GM21526 (cell line): Measurements from ENCODE around the gene GATD1.
A peak's percentile ranks its signal among the peaks of the same experiment; 100 is the strongest.

Experiments
- ATAC-seq: cut with Tn5 transposase; IDR thresholded peaks from one replicate; pipeline ENCODE4 v1.9.1; 2021; ENCODE audit warnings: moderate library complexity; ENCODE audit not compliant: unreplicated experiment, low FRiP score

The GATD1 gene

DNA sequence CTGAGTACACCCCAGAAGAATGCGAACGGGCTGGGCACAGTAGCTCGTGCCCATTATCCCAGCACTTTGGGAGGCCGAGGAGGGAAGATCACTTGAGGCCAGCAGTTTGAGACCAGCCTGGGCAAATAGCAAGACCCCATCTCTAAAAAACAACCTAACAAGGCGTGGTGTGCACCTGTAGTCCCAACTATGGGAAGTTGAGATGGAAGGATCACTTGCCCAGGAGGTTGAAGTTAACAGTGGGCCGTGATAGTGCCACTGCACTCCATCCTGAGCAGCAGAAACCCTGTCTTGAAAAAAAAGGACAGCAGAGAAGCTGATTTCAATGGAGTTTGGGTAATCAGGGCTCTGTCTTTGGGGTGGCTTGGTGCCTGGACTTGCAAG is 35.8 kb upstream of the GATD1 start:
- no peak for ATAC-seq

DNA sequence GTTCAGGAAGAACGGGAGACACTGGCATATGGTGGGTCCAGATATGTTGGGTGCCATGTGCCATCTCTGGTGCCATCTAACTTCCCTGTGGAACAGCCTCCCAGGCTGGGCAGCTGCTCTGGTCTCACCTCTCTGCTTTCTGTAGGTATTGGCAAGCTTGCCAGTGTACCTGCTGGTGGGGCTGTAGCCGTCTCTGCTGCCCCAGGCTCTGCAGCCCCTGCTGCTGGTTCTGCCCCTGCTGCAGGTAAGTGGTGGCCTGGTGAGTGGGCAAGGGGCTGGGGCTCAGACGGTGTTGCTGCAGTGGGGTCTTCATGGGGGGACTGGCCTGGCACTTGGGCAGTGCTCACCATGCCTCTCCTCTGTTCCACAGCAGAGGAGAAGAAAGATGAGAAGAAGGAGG is 35.1 kb upstream of the GATD1 start:
- ATAC-seq: no peak

DNA sequence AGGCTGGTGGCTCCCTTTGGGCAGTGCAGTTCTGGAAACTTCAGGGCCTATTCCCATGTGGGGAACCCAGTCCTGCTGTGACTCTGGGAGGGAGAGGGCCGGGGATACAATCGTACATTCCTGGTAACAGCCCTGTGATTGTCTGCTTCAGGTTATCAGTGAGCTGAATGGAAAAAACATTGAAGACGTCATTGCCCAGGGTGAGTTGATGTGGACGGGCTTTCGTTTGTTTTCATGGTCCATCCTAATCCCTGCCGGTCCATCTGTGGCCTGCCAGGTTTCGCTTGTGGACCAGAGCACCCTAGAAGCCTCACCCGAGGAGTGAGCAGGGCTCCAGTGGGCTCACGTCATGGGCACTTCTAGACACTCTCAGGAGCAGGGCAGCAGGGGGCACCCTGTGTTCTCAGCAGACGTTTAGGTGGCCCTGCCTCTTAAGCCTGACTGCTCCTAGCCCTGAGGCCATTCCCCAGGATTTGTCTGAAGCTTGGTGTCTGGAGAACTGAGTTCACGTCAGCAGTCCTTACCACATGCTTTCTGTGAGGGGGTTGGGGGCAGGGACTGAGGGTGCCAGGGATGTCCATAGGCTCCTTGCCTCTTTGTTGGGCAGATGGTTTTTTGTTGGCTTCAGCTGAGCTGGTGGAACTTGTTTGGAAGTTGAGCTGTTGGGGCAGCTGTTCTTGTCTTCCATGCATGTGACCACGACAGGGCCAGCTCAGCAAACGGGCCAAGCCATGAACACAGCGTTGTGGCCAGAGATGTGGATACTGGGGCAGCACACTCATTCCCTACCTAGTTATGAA is 34.4 kb upstream of the GATD1 start:
- no peak for ATAC-seq

GRCh38 chr11:810040-810567 is 32.8 kb upstream of the GATD1 start:
- ATAC-seq: no peak

DNA sequence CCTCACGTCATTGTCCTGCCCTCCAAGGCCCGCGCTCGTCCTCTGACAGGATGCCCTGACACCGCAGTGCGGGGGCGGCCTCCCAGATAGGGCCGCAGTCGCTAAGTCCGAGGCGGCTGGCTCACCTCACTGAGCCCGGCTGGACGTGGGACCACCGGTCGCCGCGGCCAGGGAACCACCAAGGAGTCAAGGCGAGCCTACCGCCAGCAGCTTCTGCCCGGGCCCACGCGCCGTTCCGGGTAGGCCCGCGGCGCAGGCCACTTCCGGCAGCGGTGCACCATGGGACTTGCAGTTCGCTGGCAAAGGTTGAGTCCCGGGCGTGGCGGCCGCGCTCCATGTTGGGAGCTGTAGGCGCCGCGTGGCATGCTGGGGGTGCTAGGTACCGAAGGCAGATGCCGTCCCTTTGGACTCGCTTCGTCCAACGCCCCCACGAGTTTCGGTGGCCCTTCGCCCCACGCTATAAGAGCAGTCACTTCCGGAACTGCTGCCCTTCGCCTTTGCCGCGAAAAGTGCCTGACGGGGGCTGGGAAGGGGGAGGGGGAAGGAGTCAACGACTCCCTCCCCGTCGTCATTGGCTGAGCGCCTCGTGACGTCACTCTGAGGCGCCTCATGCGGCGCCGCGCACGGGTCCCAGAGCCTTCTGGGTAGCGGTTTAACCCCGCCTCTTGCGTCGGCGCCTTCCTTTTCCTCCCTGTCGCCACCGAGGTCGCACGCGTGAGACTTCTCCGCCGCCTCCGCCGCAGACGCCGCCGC is 32.2 kb upstream of the GATD1 start, which contains the start of gene RPLP2:
TSS of gene RPLP2 (plus strand) at position 681 of the 753 bp plus-strand sequence. CDS start 268 bp downstream, outside the sequence.
- peak; percentile 60 for ATAC-seq

DNA sequence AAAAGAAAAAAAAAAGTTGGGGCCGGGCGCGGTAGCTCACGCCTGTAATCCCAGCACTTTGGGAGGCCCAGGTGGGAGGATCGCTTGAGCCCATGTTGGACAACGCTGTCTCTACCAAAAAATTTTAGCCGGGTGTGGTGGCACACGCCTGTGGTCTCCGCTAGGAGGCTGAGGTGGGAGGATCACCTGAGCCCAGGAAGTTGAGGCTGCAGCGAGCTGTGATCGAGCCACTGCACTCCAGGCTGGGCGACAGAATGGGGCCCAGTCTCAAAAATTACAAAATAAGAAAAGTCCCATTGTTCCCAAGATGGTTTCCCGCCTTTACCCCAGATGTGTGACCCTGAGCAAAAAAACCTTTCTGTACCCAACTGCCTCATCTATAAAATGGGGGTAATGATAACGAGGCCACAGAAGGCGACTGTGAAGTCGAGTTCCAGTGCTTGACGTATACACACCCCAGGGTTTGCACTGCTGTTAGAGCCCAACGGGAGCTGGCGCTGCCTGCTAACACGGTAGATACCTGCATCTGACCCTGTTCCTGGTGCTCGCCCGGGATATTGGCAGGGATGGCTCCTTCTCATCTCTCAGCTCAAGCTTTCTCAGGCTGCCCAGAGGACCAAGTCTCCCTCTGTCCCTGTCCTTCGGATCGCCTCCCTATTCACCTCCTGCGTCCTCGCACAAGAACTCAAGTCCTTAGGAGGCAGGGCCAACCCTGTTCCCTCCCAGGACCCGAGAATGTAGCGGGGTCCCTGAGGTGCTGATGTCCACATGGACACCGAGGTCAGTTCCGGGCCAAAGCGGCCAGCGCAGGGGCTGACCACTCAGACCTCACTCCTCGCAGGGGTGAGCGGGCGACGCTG is 31.4 kb upstream of the GATD1 start:
- no peak for ATAC-seq

GRCh38 chr11:804599-804964 is 27.3 kb upstream of the GATD1 start:
- no peak for ATAC-seq

GRCh38 chr11:803770-804598 is 26.7 kb upstream of the GATD1 start:
- ATAC-seq: no peak

- no peak for ATAC-seq
These were observed 26.1 kb upstream of the GATD1 start for GRCh38 chr11:803467-803742.

DNA sequence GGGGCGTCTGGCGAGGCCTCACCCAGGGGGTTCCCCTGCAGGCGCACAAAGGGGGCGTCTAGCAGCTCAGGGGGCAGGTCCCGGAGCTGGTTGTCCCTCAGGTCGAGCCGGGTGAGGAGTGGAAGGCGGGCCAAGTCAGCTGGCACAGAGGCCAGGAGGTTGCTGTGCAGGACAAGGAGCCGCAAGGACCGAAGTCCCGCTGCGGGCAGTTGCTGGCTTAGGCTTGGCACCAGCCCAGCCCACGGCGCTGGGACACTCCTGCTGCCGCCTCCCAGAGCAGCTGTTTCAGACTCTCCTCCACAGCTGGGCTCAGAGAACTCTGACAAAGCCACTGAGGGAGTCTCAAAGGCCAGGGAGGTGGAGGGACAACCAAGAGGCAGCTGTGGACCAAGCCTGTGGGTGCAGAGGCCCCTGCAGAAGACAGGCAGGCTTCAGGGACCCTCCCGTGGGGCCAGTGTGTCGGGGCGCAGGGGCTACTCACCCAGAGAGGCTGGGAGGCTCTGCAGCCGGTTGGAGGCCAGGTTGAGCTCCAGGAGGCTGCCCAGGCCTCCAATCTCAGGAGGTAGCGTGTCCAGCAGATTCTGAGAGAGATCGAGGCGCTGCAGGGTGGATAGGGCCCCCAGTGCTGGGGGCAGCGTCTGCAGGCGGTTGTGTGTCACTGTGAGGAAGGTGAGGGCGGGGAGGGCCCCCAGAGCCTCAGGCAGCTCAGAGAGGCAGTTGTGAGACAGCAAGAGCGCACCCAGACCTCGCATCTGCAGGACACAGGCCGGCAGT is 25.6 kb upstream of the GATD1 start:
- ATAC-seq: no peak

DNA sequence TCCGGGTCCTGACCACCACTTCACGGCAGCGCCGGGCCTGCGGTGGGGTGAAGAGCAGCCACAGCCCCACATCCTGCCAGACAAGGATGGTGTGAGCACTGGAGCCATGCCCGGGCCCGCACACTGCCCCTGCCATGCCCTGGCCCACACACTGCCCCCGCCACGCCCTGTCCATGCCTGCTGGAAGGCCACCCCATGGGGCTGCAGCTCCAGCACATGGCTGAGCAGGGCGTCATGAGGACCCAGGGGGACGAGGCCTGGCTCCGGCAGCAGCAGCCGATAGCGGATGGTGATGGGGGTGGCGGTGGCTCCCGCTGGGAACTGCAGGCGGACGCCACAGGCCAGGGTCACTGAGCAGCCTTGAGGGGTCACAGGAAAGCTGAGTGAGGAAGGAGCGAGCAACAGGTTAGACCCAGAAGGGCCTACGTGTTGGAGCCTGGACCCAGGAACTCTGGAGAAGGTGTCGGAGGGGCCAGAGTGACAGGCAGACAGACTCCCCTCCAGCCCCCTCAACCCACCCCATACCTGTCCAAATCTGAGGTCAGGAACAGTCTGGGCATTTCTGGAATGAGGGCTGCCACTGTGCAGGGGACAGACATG is 24.8 kb upstream of the GATD1 start:
- no peak for ATAC-seq

DNA sequence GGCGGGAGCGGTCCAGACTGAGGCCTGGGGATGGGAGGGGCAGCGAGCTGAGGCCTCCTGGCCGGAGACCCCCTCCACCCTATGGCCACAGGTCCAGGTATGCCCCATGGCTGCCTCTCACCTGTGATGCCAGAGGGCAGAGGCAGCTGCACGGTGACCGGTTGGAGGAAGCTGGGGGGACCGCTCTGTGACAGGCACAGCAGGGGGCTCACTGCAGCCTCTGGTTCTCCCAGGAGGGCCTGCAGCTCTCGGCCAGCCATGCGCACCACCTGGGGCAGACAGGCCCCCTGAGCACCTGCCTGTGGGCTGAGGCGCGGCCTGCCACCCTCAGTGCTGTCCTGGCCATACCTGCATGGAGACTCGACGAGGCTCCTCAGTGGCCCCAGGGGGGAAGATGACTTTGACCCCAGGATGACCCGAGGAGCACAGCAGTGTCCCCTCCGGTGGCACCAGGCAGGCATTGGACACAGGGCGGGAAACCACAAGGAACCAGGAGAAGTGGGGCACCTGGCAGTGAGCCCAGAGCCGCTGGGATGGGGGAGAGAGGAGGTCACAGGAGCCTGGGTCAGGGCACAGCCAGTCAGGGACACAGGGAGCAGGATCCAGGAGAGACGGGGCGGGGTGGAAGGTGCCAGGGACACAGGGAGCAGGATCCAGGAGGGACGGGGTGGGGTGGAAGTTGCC is 24.0 kb upstream of the GATD1 start:
- ATAC-seq: no peak

- no peak for ATAC-seq
These were observed 23.2 kb upstream of the GATD1 start for GRCh38 chr11:800473-800872.

GRCh38 chr11:799641-800316 is 22.5 kb upstream of the GATD1 start:
- no peak for ATAC-seq

- peak; percentile 55 for ATAC-seq
These were observed 20.9 kb upstream of the GATD1 start, which contains the start of gene SLC25A22 for GRCh38 chr11:798093-798713. Gene SLC25A22, minus strand, starts transcription at chr11:798281. Its CDS starts 3,275 bp downstream, at chr11:795006.

DNA sequence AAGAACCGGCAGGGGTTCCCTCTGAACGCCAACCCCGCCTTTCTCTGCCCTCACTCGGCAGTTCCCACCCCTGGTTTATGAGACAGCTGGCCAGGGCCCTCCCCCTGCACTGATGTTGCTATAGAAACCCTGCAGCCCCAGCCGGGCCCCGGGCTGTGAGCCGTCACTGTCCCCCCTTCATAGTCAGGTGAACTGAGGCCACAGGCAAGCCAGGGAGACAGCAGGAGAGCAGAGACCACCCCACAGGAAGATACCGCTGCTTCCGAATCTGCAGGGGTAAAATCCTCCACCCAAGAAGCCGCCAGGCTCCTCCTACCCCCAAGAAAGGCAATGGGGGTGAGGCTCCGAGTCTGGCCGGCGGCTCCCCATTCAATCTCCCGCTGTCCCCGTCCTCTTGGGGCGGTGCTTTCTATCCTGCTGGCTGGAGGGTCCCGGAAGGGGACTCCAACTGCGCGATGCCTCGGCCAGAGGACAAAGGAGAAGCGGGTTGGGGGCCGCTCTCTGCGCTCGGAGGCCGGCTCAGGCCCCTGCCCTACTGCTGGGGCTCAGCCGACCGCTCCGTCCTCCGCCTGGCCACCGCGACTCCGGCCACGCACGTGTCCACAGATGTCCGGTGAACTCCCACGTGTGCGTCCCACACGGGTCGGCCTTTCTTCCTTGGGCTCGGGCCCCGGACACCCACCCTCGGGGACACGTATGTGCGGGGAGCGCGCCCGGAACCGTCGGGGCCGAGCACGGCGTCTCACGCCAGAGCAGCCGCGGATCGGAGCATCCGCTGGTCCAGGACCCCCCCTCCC is 20.2 kb upstream of the GATD1 start:
- peak; percentile 36 for ATAC-seq
